H1 (cell line): ENCODE measurements around the gene ACTR5. TPM values are rescaled to one million over a fixed set of nuclear protein-coding genes. Genes with fewer than 3 reads are reported as not detected.

ENCODE experiments used
- CHD2 ChIP-seq: IDR thresholded peaks from 2 replicates; pipeline ENCODE4 v1.6.1; 2012; ENCODE audit warnings: low read length, improper control_type of control experiment
- RBBP5 ChIP-seq: IDR thresholded peaks from 2 replicates; pipeline ENCODE4 v1.7.1; 2012; ENCODE audit warnings: low read depth, mild to moderate bottlenecking, inconsistent platforms, low read length, moderate library complexity, borderline replicate concordance
- RFX5 ChIP-seq: IDR thresholded peaks from 2 replicates; pipeline ENCODE4 v1.6.1; 2011; ENCODE audit warnings: low read depth, low read length, improper control_type of control experiment, borderline replicate concordance
- polyA plus RNA-seq, 7 experiments: library from polyadenylated mRNA; depleted of rRNA in 3 of 7; stranded (reverse) in 5 of 7; unstranded in 2 of 7; fragments of >200 nt in 5 of 7; fragments of 200-250 nt in 2 of 7; gene quantifications; 1 replicate in 5 of 7; 2 replicates in 1 of 7; 4 replicates in 1 of 7; pipeline versions ENCODE4 v1.2.1 to v1.2.3, GENCODE V29; 2011 to 2013; ENCODE audit warnings: missing spikeins in 2 of 7, mixed read lengths in 2 of 7
- total RNA-seq: library from RNA; stranded (reverse); fragmentation: NEBNext Ultra II Directional; extraction: Animal tissue kit (Norgen Biotek cat#: 25700); gene quantifications from 2 replicates; pipeline ENCODE4 v1.2.1, GENCODE V29; 2021
- TF ChIP-seq, protein P1 (sequence below): fragments of 300-600 bp; sonication (generic); IDR thresholded peaks from 2 replicates; pipeline ENCODE4 v1.7.1; 2012; ENCODE audit warnings: low read length, moderate library complexity, mild to moderate bottlenecking, inconsistent platforms; ENCODE audit not compliant: insufficient replicate concordance

The ACTR5 gene
- total and polyA plus RNA-seq, 2 of the 8 experiments (the other 6 are each of a cell fraction or from before 2014, with no cell fraction given) = 10.4 to 14.4 TPM

DNA sequence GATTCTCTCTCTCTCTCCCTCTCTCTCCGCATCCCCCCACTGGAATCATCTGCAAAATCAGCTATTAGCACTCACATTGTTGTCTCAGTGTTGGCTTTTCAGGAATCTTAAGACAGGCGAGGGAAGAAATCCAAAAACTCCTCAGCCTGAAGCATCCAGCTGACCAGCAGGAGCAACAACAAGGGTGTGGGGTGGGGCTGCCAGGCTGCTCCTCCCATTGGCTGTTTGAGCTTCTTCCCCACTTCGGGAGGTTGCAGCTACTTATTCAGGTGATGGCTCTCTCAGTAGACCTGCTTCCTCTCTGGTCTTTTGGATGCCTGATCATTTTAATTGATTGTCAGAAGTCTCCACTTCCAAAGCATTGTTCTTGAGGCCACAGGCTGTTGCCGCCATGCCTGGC lies 48.1 kb upstream of the ACTR5 start (continued):
- TF ChIP-seq, protein P1, sequence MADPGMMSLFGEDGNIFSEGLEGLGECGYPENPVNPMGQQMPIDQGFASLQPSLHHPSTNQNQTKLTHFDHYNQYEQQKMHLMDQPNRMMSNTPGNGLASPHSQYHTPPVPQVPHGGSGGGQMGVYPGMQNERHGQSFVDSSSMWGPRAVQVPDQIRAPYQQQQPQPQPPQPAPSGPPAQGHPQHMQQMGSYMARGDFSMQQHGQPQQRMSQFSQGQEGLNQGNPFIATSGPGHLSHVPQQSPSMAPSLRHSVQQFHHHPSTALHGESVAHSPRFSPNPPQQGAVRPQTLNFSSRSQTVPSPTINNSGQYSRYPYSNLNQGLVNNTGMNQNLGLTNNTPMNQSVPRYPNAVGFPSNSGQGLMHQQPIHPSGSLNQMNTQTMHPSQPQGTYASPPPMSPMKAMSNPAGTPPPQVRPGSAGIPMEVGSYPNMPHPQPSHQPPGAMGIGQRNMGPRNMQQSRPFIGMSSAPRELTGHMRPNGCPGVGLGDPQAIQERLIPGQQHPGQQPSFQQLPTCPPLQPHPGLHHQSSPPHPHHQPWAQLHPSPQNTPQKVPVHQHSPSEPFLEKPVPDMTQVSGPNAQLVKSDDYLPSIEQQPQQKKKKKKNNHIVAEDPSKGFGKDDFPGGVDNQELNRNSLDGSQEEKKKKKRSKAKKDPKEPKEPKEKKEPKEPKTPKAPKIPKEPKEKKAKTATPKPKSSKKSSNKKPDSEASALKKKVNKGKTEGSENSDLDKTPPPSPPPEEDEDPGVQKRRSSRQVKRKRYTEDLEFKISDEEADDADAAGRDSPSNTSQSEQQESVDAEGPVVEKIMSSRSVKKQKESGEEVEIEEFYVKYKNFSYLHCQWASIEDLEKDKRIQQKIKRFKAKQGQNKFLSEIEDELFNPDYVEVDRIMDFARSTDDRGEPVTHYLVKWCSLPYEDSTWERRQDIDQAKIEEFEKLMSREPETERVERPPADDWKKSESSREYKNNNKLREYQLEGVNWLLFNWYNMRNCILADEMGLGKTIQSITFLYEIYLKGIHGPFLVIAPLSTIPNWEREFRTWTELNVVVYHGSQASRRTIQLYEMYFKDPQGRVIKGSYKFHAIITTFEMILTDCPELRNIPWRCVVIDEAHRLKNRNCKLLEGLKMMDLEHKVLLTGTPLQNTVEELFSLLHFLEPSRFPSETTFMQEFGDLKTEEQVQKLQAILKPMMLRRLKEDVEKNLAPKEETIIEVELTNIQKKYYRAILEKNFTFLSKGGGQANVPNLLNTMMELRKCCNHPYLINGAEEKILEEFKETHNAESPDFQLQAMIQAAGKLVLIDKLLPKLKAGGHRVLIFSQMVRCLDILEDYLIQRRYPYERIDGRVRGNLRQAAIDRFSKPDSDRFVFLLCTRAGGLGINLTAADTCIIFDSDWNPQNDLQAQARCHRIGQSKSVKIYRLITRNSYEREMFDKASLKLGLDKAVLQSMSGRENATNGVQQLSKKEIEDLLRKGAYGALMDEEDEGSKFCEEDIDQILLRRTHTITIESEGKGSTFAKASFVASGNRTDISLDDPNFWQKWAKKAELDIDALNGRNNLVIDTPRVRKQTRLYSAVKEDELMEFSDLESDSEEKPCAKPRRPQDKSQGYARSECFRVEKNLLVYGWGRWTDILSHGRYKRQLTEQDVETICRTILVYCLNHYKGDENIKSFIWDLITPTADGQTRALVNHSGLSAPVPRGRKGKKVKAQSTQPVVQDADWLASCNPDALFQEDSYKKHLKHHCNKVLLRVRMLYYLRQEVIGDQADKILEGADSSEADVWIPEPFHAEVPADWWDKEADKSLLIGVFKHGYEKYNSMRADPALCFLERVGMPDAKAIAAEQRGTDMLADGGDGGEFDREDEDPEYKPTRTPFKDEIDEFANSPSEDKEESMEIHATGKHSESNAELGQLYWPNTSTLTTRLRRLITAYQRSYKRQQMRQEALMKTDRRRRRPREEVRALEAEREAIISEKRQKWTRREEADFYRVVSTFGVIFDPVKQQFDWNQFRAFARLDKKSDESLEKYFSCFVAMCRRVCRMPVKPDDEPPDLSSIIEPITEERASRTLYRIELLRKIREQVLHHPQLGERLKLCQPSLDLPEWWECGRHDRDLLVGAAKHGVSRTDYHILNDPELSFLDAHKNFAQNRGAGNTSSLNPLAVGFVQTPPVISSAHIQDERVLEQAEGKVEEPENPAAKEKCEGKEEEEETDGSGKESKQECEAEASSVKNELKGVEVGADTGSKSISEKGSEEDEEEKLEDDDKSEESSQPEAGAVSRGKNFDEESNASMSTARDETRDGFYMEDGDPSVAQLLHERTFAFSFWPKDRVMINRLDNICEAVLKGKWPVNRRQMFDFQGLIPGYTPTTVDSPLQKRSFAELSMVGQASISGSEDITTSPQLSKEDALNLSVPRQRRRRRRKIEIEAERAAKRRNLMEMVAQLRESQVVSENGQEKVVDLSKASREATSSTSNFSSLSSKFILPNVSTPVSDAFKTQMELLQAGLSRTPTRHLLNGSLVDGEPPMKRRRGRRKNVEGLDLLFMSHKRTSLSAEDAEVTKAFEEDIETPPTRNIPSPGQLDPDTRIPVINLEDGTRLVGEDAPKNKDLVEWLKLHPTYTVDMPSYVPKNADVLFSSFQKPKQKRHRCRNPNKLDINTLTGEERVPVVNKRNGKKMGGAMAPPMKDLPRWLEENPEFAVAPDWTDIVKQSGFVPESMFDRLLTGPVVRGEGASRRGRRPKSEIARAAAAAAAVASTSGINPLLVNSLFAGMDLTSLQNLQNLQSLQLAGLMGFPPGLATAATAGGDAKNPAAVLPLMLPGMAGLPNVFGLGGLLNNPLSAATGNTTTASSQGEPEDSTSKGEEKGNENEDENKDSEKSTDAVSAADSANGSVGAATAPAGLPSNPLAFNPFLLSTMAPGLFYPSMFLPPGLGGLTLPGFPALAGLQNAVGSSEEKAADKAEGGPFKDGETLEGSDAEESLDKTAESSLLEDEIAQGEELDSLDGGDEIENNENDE = no peak
- TF ChIP-seq RFX5 (no peak), CHD2 (no peak), RBBP5 (no peak)
